Measurements from ENCODE around the gene SLC33A1.

Gene SLC33A1

DNA sequence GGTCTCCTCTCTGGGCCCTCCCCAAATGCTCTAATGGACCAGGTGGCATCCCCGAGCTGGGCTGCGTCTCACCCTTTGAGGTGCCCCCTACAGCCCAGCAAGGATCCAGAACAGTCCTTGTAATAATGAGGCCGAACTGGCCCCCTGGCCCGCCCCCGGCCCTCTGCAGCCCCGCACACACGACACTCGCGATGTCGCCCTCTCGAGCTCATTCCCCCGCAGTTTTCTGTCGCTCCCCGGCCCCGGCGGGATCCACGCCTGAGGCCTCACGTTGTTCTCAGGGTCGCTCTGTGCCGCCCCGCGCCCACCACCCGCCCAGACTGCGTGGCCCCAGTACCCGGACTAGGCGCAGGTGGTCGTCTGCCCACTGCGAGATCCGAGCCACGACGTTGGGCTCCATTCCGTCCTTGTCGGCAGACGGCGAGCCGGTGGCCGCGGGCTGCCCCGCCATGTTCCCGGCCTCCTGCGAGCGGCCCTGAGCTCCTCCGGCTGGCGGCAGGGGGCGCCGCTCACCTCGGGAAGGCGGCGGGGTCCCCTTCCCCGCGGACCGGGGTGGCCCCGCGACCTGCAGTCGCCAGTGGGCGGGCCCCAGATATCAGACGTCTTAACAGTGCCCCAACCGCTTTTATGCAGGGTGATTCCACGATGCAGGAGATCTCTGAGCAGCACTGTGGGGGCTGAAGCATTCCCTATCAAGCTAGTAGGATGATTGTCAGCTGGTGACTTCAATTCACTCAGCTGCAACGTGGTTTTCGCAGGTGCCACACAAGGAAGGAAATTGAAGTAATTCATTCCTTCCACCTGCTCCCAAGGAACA lies 48.2 kb downstream of the SLC33A1 start, which contains the start of gene C3orf33:
C3orf33 (minus strand) TSS at position 477 of the 817 bp plus-strand sequence; CDS start at position 451, 26 bp downstream.
- DNase-seq (ENCODE audit: low read depth), result peak; percentile 8
- peak within 1 kb of the TSS; percentile 63 for H3K4me3 ChIP-seq (ENCODE audit: low read depth, low read length)

DNA sequence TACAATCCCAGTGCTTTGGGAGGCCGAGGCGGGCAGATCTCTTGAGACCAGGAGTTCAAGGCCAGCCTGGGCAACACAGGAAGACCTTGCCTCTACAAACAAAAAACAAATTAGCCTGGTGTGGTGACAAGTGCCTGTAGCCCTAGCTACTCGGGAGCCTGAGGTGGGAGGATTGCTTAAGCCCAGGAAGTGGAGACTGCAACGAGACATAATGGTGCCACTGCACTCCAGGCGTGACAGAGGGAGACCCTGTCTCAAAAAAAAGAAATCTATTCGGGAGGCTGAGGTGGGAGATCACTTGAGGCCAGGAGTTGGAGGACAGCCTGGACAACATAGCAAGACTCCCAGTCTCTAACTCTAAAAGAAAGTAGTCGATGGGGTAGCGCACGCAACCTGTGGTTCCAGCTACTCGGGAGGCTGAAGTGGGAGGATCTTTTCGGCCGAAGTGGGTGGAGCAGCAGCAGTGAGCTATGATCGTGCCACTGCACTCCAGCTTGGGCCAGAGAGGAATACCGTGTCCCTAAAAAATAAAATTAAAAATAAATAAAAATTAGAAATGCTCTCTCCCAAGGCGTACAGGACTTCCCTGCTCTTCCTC lies 48.9 kb downstream of the SLC33A1 start:
- H3K4me3 ChIP-seq (ENCODE audit: low read depth, low read length), result peak overlapping the region; percentile 63
- DNase-seq (ENCODE audit: low read depth), result no peak

DNA sequence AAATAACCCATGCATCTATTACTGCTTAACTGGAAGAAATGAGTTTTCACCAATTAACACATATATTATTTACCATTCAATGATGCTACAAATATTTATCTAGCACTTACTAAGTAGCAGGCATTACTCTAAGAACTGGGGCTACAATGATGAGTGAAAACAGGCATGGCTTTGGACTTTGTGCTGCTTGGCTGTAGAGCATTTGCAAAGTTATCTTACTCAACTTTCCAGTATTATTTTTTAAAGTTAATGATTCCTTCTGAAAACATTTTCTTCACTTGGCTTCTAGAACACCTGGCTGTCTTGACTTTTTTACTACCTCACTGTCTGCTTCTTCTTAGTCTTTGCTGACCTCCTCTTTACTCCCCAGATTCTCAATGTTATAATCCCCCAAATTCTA lies 49.9 kb downstream of the SLC33A1 start:
- no peak overlapping the region for H3K4me3 ChIP-seq (ENCODE audit: low read depth, low read length)
- DNase-seq (ENCODE audit: low read depth), result no peak

DNA sequence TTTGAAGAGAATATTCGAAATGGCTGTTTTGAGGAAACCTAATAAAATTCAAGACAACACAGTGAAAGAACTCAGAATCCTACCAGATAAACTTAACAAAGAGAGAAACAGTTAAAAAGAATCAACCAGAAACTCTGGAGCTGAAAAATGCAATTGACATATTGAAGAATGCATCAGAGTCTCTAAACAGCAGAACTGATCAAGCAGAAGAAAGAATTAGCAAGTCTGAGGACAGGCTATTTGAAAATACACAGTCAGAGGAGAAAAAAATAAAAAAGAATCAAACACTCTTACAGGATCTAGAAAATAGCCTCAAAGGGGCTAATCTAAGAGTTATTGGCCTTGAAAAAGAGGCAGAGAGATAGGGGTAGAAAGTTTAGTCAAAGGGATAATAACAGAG lies 61.7 kb downstream of the SLC33A1 start:
- DNase-seq (ENCODE audit: low read depth), result no peak
- no peak overlapping the region for H3K4me3 ChIP-seq (ENCODE audit: low read depth, low read length)

DNA sequence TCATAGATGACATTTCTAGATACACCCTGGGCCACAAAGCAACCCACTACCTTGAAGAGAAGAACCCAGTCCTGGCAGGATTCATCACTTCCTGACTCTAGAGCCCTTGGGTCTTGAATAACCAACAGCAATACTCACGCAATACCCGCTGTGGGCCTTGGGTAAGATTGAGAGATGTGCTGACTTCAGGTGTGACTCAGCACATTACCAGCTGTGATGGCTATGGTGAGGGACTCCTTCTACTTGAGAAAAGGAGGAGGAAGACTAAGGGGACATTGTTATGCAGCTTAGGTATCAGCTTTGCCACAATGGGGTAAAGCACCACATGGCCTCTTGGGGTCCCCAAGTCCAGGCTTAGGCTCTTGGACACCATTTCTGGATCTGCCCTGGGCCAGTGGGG lies 63.0 kb downstream of the SLC33A1 start:
- peak; percentile 7 for DNase-seq (ENCODE audit: low read depth)
- H3K4me3 ChIP-seq (ENCODE audit: low read depth, low read length), result no peak overlapping the region

DNA sequence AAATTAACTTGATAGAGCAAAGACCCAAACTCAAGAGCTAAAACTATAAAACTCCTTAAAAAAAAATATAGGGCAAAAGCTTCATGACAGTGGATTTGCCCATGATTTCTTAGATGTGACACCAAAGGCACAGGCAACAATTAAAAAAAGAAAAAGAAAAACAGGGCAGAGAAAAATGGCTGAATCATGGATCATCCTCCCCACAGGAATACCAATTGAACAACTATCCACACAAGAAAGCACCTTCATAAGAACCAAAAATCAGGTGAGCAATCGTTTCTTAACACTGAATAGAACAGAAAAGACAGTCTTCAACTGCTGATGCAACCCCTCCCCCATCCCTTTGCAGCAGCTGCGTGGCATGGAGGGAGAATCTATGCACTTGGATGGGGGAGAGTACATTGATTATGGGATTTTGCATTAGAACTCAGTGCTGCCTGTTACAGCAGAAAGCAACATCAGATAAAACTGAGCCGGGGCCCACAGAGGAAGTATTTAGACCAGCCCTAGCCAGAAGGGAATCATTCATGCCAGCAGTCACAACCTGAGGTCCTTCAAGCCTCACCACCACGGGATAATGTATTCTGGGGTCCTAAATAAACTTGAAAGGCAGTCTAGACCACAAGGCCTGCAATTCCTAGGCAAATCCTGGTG lies 63.8 kb downstream of the SLC33A1 start:
- H3K4me3 ChIP-seq (ENCODE audit: low read depth, low read length), result no peak overlapping the region
- DNase-seq (ENCODE audit: low read depth), result no peak

DNA sequence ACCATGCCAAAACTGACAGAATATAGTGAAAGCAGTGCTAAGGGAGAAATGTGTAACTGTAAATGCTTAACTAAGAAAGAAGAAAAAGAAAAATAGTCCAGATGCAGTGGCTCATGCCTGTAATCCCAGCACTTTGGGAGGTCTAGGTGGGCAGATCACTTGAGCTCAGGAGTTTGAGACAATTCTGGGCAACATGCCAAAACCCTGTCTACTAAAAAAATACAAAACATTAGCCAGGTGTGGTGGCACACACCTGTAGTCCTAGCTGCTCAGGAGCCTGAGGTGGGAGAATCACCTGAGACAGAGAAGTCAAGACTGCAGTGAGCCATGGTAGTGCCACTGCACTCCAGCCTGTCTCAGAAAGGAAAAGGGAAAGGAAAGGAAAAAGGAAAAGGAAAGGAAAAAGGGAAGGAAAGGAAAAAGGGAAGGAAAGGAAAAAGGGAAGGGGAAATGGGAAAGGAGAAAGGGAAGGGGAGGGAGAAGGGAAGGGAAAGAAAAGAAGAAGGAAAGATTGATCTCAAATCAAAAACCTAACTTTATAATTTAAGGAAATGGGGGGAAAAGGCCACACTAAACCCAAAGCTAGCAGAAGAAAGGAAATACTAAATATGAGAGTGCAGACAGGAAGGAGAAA lies 68.4 kb downstream of the SLC33A1 start:
- DNase-seq (ENCODE audit: low read depth), result no peak
- H3K4me3 ChIP-seq (ENCODE audit: low read depth, low read length), result no peak overlapping the region

DNA sequence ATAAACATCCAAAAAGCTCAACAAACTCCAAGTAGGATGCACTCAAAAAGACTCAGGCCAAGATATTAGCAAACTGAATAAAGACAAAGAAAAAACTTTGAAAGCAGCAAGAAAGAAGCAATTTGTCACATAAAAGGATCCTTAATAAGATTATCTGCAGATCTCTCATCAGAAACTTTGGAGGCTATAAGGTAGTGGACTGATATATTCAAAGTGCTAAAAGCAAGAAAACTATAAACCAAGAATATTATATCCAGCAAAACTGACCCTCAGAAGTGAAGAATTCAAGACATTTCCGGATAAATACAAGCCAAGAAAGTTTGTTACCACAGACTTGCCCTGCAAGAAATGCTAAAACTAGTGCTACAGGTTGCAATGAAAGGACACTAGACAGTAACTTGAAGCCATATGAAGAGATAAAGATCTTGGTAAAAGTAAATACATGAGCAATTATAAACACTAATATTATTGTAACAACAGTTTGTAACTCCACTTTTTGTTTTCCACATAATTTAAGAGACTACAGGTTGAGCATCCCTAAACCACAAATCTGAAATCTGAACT lies 71.8 kb downstream of the SLC33A1 start:
- H3K4me3 ChIP-seq (ENCODE audit: low read depth, low read length), result no peak overlapping the region
- DNase-seq (ENCODE audit: low read depth), result no peak

DNA sequence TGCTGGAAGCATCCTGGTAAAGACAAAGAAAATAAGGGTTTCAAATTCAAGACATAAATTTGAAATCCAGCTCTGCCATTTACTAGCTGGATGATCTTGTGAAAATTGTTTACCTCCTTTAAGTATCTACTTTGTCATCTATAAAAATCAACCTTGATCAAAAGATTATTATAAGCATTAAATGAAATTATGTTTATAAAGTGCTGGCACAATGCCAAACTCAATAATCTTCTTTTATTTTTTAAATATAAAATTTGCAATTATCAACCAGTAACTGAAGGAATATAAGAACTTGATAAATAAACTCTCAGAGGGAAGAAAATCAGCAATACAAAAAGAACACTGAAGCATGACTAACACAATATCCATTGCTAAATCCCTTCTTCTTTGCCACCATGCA lies 73.9 kb downstream of the SLC33A1 start:
- no peak overlapping the region for H3K4me3 ChIP-seq (ENCODE audit: low read depth, low read length)
- no peak for DNase-seq (ENCODE audit: low read depth)

DNA sequence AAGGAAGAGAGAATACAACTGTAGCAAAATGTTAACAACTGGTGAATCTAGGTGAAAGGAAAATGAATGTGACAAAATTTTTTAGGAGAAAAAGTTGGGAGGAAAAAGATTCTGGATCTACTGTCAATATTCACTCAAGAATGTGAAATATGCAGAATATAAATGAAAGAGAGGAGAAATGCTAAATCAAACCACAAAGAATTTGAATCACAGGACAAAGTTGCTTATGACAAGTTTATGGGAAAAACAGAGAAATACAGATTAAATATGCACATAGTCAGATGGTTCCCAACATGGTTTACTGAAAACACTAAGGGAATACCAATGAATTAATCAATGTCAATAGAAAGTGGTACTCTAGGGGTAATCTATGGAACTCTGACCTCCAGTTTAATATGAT lies 75.8 kb downstream of the SLC33A1 start:
- no peak overlapping the region for H3K4me3 ChIP-seq (ENCODE audit: low read depth, low read length)
- no peak for DNase-seq (ENCODE audit: low read depth)

DNA sequence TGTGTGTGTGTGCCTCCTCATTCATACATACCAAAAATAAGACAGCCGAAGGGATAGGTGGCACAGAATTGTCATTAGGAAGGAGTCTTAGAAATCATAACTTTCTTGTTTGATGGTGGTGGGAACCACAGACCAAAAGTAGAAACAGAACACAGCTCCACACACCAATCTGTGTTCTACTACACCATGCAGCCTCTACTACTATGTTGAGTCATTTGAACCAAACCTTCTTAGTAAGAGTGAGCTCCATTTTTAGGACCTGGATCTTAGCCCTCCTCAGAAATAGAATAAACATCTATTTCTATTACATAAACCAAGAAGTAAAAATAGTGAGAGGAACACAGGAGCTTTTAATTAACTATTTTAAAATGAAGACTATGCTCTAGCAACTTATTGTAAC lies 81.4 kb downstream of the SLC33A1 start:
- no peak for DNase-seq (ENCODE audit: low read depth)

DNA sequence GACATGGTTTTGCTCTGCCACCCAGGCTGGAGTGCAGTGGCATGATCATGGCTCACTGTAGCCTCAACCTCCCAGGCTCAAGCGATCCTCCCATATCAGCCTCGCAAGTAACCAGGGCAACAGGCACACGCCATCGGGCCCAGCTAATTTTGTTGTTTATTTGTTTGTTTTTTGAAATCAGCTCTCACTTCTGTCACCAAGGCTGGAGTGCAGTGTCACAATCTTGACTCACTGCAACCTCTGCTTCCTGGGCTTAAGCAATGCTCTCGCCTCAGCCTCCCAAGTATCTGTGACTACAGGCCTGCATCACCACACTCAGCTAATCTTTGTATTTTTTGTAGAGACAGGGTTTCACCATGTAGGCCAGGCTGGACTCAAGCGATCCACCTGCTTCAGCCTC lies 83.1 kb downstream of the SLC33A1 start:
- DNase-seq (ENCODE audit: low read depth), result no peak
- no peak overlapping the region for H3K4me3 ChIP-seq (ENCODE audit: low read depth, low read length)

More for the DNA sequence above, 81.4 kb downstream of the SLC33A1 start:
- H3K4me3 ChIP-seq (ENCODE audit: low read depth, low read length), result no peak overlapping the region
